SK-N-SH treated with all-trans-retinoic acid at 6 μM for 48 hours (cell line): ENCODE data around the gene LHFPL3.

Experiments used
- BACH2 ChIP-seq: fragments of 250-450 bp; sonication (Bioruptor Pico); IDR thresholded peaks from 2 replicates; pipeline ENCODE4 v1.9.0; 2021; ENCODE audit warnings: mild to moderate bottlenecking, borderline replicate concordance
- CREB5 ChIP-seq: fragments of 250-450 bp; sonication (Bioruptor Pico); IDR thresholded peaks from 2 replicates; pipeline ENCODE4 v1.5.1; 2020; ENCODE audit warnings: low read depth, mild to moderate bottlenecking, moderate library complexity
- CSRNP3 ChIP-seq: fragments of 250-450 bp; sonication (Bioruptor Pico); IDR thresholded peaks from 2 replicates; pipeline ENCODE4 v1.5.1; 2021; ENCODE audit warnings: mild to moderate bottlenecking, moderate library complexity
- PATZ1 ChIP-seq: fragments of 250-450 bp; sonication (Bioruptor Pico); IDR thresholded peaks from 2 replicates; pipeline ENCODE4 v1.8.0; 2020; ENCODE audit warnings: mild to moderate bottlenecking, moderate library complexity, borderline replicate concordance
- ZC3H10 ChIP-seq: fragments of 250-450 bp; sonication (Bioruptor Pico); IDR thresholded peaks from 2 replicates; pipeline ENCODE4 v1.5.1; 2021; ENCODE audit warnings: mild to moderate bottlenecking, moderate library complexity
- ZFP3 ChIP-seq: fragments of 250-450 bp; sonication (Bioruptor Pico); IDR thresholded peaks from 2 replicates; pipeline ENCODE4 v1.5.0; 2020; ENCODE audit warnings: mild to moderate bottlenecking, moderate library complexity
- ZFP30 ChIP-seq: fragments of 450-650 bp; formaldehyde crosslinking; IDR thresholded peaks from 2 replicates; pipeline ENCODE4 v1.5.0; 2022; ENCODE audit warnings: mild to moderate bottlenecking, moderate library complexity
- ZNF565 ChIP-seq: fragments of 450-650 bp; formaldehyde crosslinking; conservative IDR thresholded peaks from 2 replicates; pipeline ENCODE4 v1.5.0; 2020; ENCODE audit warnings: low read depth, mild to moderate bottlenecking, moderate library complexity
- ZNF70 ChIP-seq: fragments of 450-650 bp; formaldehyde crosslinking; IDR thresholded peaks from 2 replicates; pipeline ENCODE4 v1.5.0; 2020; ENCODE audit warnings: mild to moderate bottlenecking, moderate library complexity
- ZNF8 ChIP-seq: fragments of 450-650 bp; formaldehyde crosslinking; IDR thresholded peaks from 2 replicates; pipeline ENCODE4 v1.5.0; 2020; ENCODE audit warnings: mild to moderate bottlenecking, moderate library complexity

DNA sequence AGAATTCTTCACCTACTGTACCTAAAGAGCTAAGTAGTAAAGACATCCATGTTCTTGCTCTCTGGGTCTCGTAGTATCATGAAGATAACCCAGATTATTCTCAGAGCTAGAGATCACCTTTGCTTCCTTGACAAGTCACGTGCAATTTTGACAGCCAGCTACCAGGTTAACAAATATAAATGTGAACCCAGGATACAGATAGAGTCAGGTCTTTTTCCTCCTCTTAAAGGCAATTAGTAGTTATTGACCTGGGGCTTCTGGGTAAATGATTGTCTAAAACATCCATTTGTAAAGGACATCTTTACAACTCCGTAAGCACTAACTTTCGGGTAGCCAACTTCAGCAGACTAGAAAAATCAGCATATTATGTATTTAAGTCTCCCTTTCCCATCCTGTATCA is 28.8 kb downstream of the LHFPL3 start:
- TF ChIP-seq ZFP3 (CRISPR knock-in tag), result no peak
- no peak for TF ChIP-seq PATZ1 (CRISPR knock-in tag)
- no peak for TF ChIP-seq CSRNP3 (CRISPR knock-in tag)
- no peak for TF ChIP-seq BACH2 (CRISPR knock-in tag)
- no peak for TF ChIP-seq ZNF70 (CRISPR knock-in tag)
- no peak for TF ChIP-seq ZNF565
- no peak for TF ChIP-seq CREB5 (CRISPR knock-in tag)
- no peak for TF ChIP-seq ZNF8 (CRISPR knock-in tag)
- TF ChIP-seq ZFP30, result no peak
- no peak for TF ChIP-seq ZC3H10 (CRISPR knock-in tag)
